Measurements from ENCODE around the gene RIC8A. TPM values are rescaled to one million over a fixed set of nuclear protein-coding genes. Genes with fewer than 3 reads are reported as not detected.
"Not testable (repeated sequence)": the region's sequence is repeated elsewhere in the genome, so short reads cannot be mapped to it uniquely, and the experiment has no call there.

The RIC8A gene
- total and polyA plus RNA-seq, 2 donors = 54.7 to 59.1 TPM

GRCh38 chr11:193481-193880, 14.0 kb upstream of the RIC8A start:
- DNase-seq (ENCODE audit: low read depth in 6 of 9, low spot score in 9 of 9) = not testable (repeated sequence)

GRCh38 chr11:196786-197731, 10.4 kb upstream of the RIC8A start:
- no peak for DNase-seq (ENCODE audit: low read depth in 6 of 9, low spot score in 9 of 9)
- peaks cover 0 to 5% of the 10 kb centered on the region in 2 donors for H3K36me3 ChIP-seq (ENCODE audit: control insufficient read depth in 2 of 2, insufficient read depth in 2 of 2, low read length in 1 of 2)
- H3K4me1 ChIP-seq (ENCODE audit: control insufficient read depth in 2 of 2, insufficient read depth in 2 of 2, low read length in 2 of 2) = peaks cover 3 to 13% of the 10 kb centered on the region in 2 donors
- no peak overlapping the region for H3K4me3 ChIP-seq (ENCODE audit: low read length in 2 of 2)
- peaks cover 0 to 1% of the 10 kb centered on the region in 2 donors for H3K9me3 ChIP-seq (ENCODE audit: control insufficient read depth in 2 of 2, insufficient read depth in 1 of 2, low read length in 1 of 2)
- WGBS = 97% methylated on average over 23 of the region's 23 CpGs
- H3K27me3 ChIP-seq (ENCODE audit: control insufficient read depth in 2 of 2, insufficient read depth in 1 of 2, low read length in 1 of 2) = peaks cover 0 to 3% of the 10 kb centered on the region in 2 donors
- no peak overlapping the region for H3K27ac ChIP-seq (ENCODE audit: low read depth in 1 of 2, low read length in 1 of 2)

More at GRCh38 chr11:193481-193880, 14.0 kb upstream of the RIC8A start:
- not testable (repeated sequence) for H3K36me3 ChIP-seq (ENCODE audit: control insufficient read depth in 2 of 2, insufficient read depth in 2 of 2, low read length in 1 of 2); H3K9me3 ChIP-seq (ENCODE audit: control insufficient read depth in 2 of 2, insufficient read depth in 1 of 2, low read length in 1 of 2); H3K4me3 ChIP-seq (ENCODE audit: low read length in 2 of 2); H3K27me3 ChIP-seq (ENCODE audit: control insufficient read depth in 2 of 2, insufficient read depth in 1 of 2, low read length in 1 of 2); H3K27ac ChIP-seq (ENCODE audit: low read depth in 1 of 2, low read length in 1 of 2)
- whole genome bisulfite sequencing = 90% methylated on average over 5 of the region's 5 CpGs
- H3K4me1 ChIP-seq (ENCODE audit: control insufficient read depth in 2 of 2, insufficient read depth in 2 of 2, low read length in 2 of 2) = peaks cover 0 to 13% of the 10 kb centered on the region in 2 donors

- Histone ChIP-seq H3K27me3 (ENCODE audit: control insufficient read depth in 2 of 2, insufficient read depth in 1 of 2, low read length in 1 of 2) (peaks cover 0 to 3% of the 10 kb centered on the region in 2 donors), H3K36me3 (ENCODE audit: control insufficient read depth in 2 of 2, insufficient read depth in 2 of 2, low read length in 1 of 2) (peaks cover 0 to 5% of the 10 kb centered on the region in 2 donors), H3K4me1 (ENCODE audit: control insufficient read depth in 2 of 2, insufficient read depth in 2 of 2, low read length in 2 of 2) (peaks cover 7 to 14% of the 10 kb centered on the region in 2 donors), H3K4me3 (ENCODE audit: low read length in 2 of 2) (no peak overlapping the region), H3K9me3 (ENCODE audit: control insufficient read depth in 2 of 2, insufficient read depth in 1 of 2, low read length in 1 of 2) (peaks cover 0 to 1% of the 10 kb centered on the region in 2 donors), H3K27ac (ENCODE audit: low read depth in 1 of 2, low read length in 1 of 2) (no peak overlapping the region)
- WGBS = 96% methylated on average over 9 of the region's 9 CpGs
- DNase-seq (ENCODE audit: low read depth in 6 of 9, low spot score in 9 of 9) = no peak
Measured at GRCh38 chr11:197741-198235, 9.7 kb upstream of the RIC8A start.

GRCh38 chr11:198236-198806, 9.2 kb upstream of the RIC8A start:
- Histone ChIP-seq H3K4me3 (ENCODE audit: low read length in 2 of 2) (no peak overlapping the region), H3K27ac (ENCODE audit: low read depth in 1 of 2, low read length in 1 of 2) (no peak overlapping the region), H3K27me3 (ENCODE audit: control insufficient read depth in 2 of 2, insufficient read depth in 1 of 2, low read length in 1 of 2) (peaks cover 0 to 3% of the 10 kb centered on the region in 2 donors), H3K4me1 (ENCODE audit: control insufficient read depth in 2 of 2, insufficient read depth in 2 of 2, low read length in 2 of 2) (peaks cover 7 to 20% of the 10 kb centered on the region in 2 donors), H3K9me3 (ENCODE audit: control insufficient read depth in 2 of 2, insufficient read depth in 1 of 2, low read length in 1 of 2) (peaks cover 0 to 1% of the 10 kb centered on the region in 2 donors), H3K36me3 (ENCODE audit: control insufficient read depth in 2 of 2, insufficient read depth in 2 of 2, low read length in 1 of 2) (peaks cover 2 to 6% of the 10 kb centered on the region in 2 donors)
- WGBS = 98% methylated on average over 21 of the region's 21 CpGs
- DNase-seq (ENCODE audit: low read depth in 6 of 9, low spot score in 9 of 9) = no peak

GRCh38 chr11:199004-199581, 8.4 kb upstream of the RIC8A start:
- 93% methylated on average over 13 of the region's 13 CpGs for WGBS
- H3K4me3 ChIP-seq (ENCODE audit: low read length in 2 of 2) = no peak overlapping the region
- H3K4me1 ChIP-seq (ENCODE audit: control insufficient read depth in 2 of 2, insufficient read depth in 2 of 2, low read length in 2 of 2) = peaks cover 7 to 22% of the 10 kb centered on the region in 2 donors
- DNase-seq (ENCODE audit: low read depth in 6 of 9, low spot score in 9 of 9) = no peak
- H3K27ac ChIP-seq (ENCODE audit: low read depth in 1 of 2, low read length in 1 of 2) = no peak overlapping the region
- peaks cover 9 to 14% of the 10 kb centered on the region in 2 donors for H3K36me3 ChIP-seq (ENCODE audit: control insufficient read depth in 2 of 2, insufficient read depth in 2 of 2, low read length in 1 of 2)
- peaks cover 0 to 1% of the 10 kb centered on the region in 2 donors for H3K9me3 ChIP-seq (ENCODE audit: control insufficient read depth in 2 of 2, insufficient read depth in 1 of 2, low read length in 1 of 2)
- peaks cover 0 to 3% of the 10 kb centered on the region in 2 donors for H3K27me3 ChIP-seq (ENCODE audit: control insufficient read depth in 2 of 2, insufficient read depth in 1 of 2, low read length in 1 of 2)

GRCh38 chr11:199782-200181, 7.7 kb upstream of the RIC8A start:
- H3K36me3 ChIP-seq (ENCODE audit: control insufficient read depth in 2 of 2, insufficient read depth in 2 of 2, low read length in 1 of 2) = peaks cover 15 to 21% of the 10 kb centered on the region in 2 donors
- peaks cover 7 to 25% of the 10 kb centered on the region in 2 donors for H3K4me1 ChIP-seq (ENCODE audit: control insufficient read depth in 2 of 2, insufficient read depth in 2 of 2, low read length in 2 of 2)
- no peak overlapping the region for H3K27ac ChIP-seq (ENCODE audit: low read depth in 1 of 2, low read length in 1 of 2)
- no peak for DNase-seq (ENCODE audit: low read depth in 6 of 9, low spot score in 9 of 9)
- WGBS = 96% methylated on average over 8 of the region's 8 CpGs
- peaks cover 0 to 1% of the 10 kb centered on the region in 2 donors for H3K9me3 ChIP-seq (ENCODE audit: control insufficient read depth in 2 of 2, insufficient read depth in 1 of 2, low read length in 1 of 2)
- H3K27me3 ChIP-seq (ENCODE audit: control insufficient read depth in 2 of 2, insufficient read depth in 1 of 2, low read length in 1 of 2) = peaks cover 0 to 3% of the 10 kb centered on the region in 2 donors
- no peak overlapping the region for H3K4me3 ChIP-seq (ENCODE audit: low read length in 2 of 2)

GRCh38 chr11:200224-201003, 7.1 kb upstream of the RIC8A start:
- peaks cover 0 to 1% of the 10 kb centered on the region in 2 donors for H3K9me3 ChIP-seq (ENCODE audit: control insufficient read depth in 2 of 2, insufficient read depth in 1 of 2, low read length in 1 of 2)
- DNase-seq (ENCODE audit: low read depth in 6 of 9, low spot score in 9 of 9) = no peak
- H3K4me3 ChIP-seq (ENCODE audit: low read length in 2 of 2) = no peak overlapping the region
- H3K36me3 ChIP-seq (ENCODE audit: control insufficient read depth in 2 of 2, insufficient read depth in 2 of 2, low read length in 1 of 2) = peaks cover 22 to 25% of the 10 kb centered on the region in 2 donors
- H3K4me1 ChIP-seq (ENCODE audit: control insufficient read depth in 2 of 2, insufficient read depth in 2 of 2, low read length in 2 of 2) = peaks cover 8 to 25% of the 10 kb centered on the region in 2 donors
- H3K27ac ChIP-seq (ENCODE audit: low read depth in 1 of 2, low read length in 1 of 2) = no peak overlapping the region
- peaks cover 0 to 3% of the 10 kb centered on the region in 2 donors for H3K27me3 ChIP-seq (ENCODE audit: control insufficient read depth in 2 of 2, insufficient read depth in 1 of 2, low read length in 1 of 2)
- 98% methylated on average over 13 of the region's 13 CpGs for WGBS

- peaks cover 0 to 1% of the 10 kb centered on the region in 2 donors for H3K9me3 ChIP-seq (ENCODE audit: control insufficient read depth in 2 of 2, insufficient read depth in 1 of 2, low read length in 1 of 2)
- peak overlapping the region; percentile 39 to 66 for H3K27ac ChIP-seq (ENCODE audit: low read depth in 1 of 2, low read length in 1 of 2)
- WGBS = 25% methylated on average over 15 of the region's 15 CpGs
- H3K27me3 ChIP-seq (ENCODE audit: control insufficient read depth in 2 of 2, insufficient read depth in 1 of 2, low read length in 1 of 2) = peaks cover 0 to 3% of the 10 kb centered on the region in 2 donors
- DNase-seq (ENCODE audit: low read depth in 6 of 9, low spot score in 9 of 9) = peak in 2 of 9 donors; percentile 22 to 28
- no peak overlapping the region for H3K4me3 ChIP-seq (ENCODE audit: low read length in 2 of 2)
- peaks cover 19 to 39% of the 10 kb centered on the region in 2 donors for H3K4me1 ChIP-seq (ENCODE audit: control insufficient read depth in 2 of 2, insufficient read depth in 2 of 2, low read length in 2 of 2)
- peaks cover 26 to 28% of the 10 kb centered on the region in 2 donors for H3K36me3 ChIP-seq (ENCODE audit: control insufficient read depth in 2 of 2, insufficient read depth in 2 of 2, low read length in 1 of 2)
Measured at GRCh38 chr11:201966-202365, 5.5 kb upstream of the RIC8A start.

Data from thymus (tissue), 11 donors.